RCC 7860 (cell line): Measurements from ENCODE around the gene STAT1.
"Not testable (repeated sequence)": the region's sequence is repeated elsewhere in the genome, so short reads cannot be mapped to it uniquely, and the experiment has no call there.

Experiments used
- DNase-seq: peaks from one replicate; pipeline ENCODE4 v3.0.0-alpha.2; 2015; ENCODE audit warnings: low spot score
- FAIRE-seq: peaks from 2 replicates; lab custom pipeline; 2012; peaks lifted over from hg19 to GRCh38; lab: Jason Lieb, UNC

Gene STAT1

GRCh38 chr2:191009541-191010374 lies 4.2 kb downstream of the STAT1 start:
- FAIRE-seq = no peak

GRCh38 chr2:191008286-191008685 lies 5.7 kb downstream of the STAT1 start:
- DNase-seq = no peak
- FAIRE-seq = no peak

More at GRCh38 chr2:191009541-191010374, 4.2 kb downstream of the STAT1 start:
- no peak for DNase-seq

DNA sequence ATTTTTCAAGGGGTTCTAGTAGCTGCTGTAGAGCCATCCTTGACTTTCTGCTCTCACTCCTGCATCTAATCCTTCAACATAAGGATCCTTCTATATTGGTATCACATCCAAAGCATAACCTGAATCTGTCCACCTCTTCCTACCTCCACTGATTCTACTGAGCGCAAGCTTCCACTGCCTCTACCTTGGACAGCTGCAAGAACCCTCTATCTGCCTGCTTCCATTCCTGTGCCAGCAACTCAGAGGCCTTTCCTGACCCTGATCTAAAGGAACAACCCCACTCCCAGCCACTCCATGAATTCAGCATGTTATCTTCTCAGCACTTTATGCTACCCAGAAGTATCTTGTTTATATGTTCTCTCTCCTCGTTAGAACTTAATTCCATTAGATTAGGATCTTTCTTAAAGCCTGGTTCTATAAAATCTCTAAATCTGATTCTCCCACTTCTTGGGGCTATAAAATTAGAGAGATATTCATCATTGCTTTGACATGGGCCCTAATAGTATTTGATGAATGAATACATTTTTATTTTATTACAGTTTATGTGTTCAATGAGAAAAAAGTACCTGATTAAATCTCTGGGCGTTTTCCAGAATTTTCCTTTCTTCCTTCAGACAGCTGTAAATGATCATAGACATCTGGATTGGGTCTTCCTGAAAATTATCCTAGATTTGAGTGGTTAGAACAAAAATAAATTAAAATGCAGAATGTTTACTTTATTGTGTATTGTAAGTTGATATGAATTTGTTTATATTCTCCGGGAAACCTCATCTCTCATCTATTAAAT lies 6.8 kb downstream of the STAT1 start:
- FAIRE-seq (no peak), DNase-seq (no peak)

- FAIRE-seq = no peak
- no peak for DNase-seq
Observed at GRCh38 chr2:191006297-191006696, 7.7 kb downstream of the STAT1 start.

DNA sequence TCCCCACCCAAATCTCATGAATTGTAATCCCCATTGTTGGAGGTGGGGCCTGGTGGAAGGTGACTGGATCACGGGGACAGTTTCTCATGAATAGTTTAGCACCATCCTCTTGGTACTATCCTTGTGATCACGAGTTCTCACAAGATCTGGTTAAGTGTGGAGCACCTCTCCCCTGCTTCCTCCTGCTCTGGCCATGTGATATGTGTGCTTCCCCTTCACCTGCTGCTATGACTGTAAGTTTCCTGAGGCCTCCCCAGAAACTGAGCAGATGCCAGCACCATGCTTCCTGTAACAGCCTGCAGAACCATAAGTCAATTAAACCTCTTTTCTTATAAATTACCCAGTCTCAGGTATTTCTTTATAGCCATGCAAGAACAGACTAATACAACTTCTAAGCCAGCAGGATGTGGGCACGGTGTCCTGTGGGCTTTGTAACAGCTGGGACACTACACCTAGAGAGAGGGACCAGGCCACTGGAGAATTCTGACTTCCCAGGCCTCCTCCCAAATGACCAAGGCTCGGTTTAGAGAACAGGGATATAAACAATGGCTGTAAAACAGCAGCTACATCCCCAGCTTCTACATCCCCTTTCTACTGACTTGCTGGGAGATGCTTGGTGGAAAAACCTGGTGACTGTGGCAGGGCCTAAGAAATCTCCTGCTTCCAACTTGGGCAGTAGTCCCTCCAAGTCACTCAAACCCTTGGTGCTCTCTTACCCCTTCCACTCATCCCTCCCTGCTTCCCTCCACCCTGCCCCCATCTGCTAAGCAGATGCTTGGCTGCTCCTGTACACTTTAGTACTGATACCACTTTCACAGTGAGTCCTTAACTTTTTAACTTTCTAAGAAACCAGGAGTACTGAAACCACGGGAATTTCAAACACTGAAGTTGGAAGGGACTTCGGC lies 10.3 kb downstream of the STAT1 start:
- FAIRE-seq = no peak
- no peak for DNase-seq

- DNase-seq = no peak
- FAIRE-seq = no peak
Observed at GRCh38 chr2:191001624-191002023, 12.3 kb downstream of the STAT1 start.

- FAIRE-seq (no peak), DNase-seq (no peak)
Observed at GRCh38 chr2:191001032-191001431, 12.9 kb downstream of the STAT1 start.

GRCh38 chr2:190999949-191000665 lies 13.9 kb downstream of the STAT1 start:
- DNase-seq (no peak), FAIRE-seq (no peak)

DNA sequence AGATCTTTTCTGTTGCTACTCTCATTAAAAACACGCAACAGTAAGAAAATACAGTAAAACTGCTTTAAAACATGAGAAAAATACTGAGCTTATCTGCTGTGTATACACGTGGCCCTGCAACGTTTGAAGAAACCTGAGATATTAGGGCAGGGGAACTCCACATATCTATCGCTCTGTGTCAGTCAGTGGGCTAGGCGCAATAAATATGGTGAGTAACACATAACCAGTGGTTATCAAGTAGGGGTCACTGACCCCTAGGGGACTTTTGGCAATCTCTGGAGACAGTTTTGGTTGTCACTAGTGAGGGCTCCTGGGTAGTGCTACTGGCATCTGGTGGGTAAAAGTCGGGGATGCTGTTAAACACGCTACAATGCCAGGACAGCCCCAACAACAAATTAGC lies 14.9 kb downstream of the STAT1 start:
- no peak for DNase-seq
- no peak for FAIRE-seq

DNA sequence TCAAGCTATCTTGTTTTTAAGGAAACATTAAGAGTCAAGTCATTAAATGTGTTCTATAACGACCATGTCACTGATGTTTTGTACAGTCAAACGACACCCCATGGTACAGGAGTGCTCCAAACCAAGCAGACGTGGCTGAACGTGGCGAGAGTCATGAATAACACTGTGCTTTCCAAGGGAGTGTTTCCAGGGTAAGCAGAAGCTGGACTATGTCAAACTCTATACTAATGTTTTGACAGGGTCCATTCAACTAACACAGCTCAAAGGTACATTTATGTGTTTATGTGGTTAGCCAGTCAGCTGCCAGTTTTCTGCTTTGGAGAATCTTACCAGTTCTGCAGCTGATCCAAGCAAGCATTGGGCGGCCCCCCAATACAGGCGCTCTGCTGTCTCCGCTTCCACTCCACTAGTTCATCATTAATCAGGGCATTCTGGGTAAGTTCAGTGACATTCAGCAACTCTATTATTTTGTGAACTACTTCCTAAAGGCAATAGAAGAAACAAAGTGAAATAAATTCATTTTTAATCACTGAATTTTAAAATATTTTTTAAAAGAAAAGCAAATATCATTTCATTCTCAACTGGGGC lies 16.4 kb downstream of the STAT1 start:
- DNase-seq (no peak), FAIRE-seq (no peak)

GRCh38 chr2:190996947-190997346 lies 17.0 kb downstream of the STAT1 start:
- DNase-seq = no peak
- no peak for FAIRE-seq

GRCh38 chr2:190996338-190996946 lies 17.5 kb downstream of the STAT1 start:
- DNase-seq (no peak), FAIRE-seq (no peak)

DNA sequence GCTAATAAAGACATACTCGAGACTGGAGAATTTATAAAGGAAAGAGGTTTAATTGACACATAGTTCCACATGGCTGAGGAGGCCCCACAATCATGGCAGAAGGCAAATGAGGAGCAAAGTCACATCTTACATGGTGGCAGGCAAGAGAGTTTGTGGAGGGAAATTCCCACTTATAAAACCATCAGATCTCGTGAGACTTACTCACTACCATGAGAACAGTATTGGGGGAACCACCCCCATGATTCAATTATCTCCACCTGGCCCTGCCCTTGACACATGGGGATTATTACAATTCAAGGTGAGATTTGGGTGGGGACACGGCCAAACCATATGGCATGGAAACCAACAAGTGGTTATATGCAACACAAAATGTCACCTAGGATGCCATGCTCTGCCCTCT lies 18.7 kb downstream of the STAT1 start:
- not testable (repeated sequence) for FAIRE-seq, DNase-seq

- no peak for FAIRE-seq
Observed at GRCh38 chr2:190994148-190994547, 19.8 kb downstream of the STAT1 start.

GRCh38 chr2:190993292-190993643 lies 20.7 kb downstream of the STAT1 start:
- no peak for FAIRE-seq
- no peak for DNase-seq

More at GRCh38 chr2:190994148-190994547, 19.8 kb downstream of the STAT1 start:
- no peak for DNase-seq

GRCh38 chr2:190990132-190990531 lies 23.8 kb downstream of the STAT1 start:
- FAIRE-seq = no peak
- no peak for DNase-seq

- FAIRE-seq (no peak), DNase-seq (no peak)
Observed at GRCh38 chr2:190988910-190989309, 25.1 kb downstream of the STAT1 start.

DNA sequence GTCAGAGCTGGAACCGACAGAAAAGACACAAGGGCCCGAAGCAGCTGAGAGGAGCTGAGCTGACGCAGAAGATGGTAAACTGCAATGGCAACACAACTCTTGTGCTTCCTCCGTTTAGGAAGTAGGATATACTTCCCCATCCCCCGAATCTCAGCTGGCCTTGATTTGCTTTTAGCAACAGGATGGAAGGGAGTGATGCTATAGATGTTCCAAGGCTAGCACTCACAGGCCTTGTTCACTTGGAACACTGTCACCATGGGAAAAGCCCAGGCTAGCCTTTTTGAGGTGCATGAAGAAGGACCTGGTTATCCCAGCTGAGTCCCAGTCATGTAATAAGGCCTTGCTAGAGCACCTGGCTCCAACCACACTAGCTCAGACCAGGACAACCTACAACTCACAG lies 26.0 kb downstream of the STAT1 start:
- no peak for DNase-seq
- FAIRE-seq = no peak

GRCh38 chr2:190987116-190987515 lies 26.9 kb downstream of the STAT1 start:
- FAIRE-seq = no peak
- no peak for DNase-seq
